ENCODE measurements around the gene POLR3GL. TPM values are rescaled to one million over a fixed set of nuclear protein-coding genes. Genes with fewer than 3 reads are reported as not detected.

The POLR3GL gene
- total RNA-seq, 1 donor from 2014 or later, result 12.2 TPM

- no peak overlapping the region for H3K4me3 ChIP-seq (ENCODE audit: low read depth, low read length)
- TF ChIP-seq, protein P1, sequence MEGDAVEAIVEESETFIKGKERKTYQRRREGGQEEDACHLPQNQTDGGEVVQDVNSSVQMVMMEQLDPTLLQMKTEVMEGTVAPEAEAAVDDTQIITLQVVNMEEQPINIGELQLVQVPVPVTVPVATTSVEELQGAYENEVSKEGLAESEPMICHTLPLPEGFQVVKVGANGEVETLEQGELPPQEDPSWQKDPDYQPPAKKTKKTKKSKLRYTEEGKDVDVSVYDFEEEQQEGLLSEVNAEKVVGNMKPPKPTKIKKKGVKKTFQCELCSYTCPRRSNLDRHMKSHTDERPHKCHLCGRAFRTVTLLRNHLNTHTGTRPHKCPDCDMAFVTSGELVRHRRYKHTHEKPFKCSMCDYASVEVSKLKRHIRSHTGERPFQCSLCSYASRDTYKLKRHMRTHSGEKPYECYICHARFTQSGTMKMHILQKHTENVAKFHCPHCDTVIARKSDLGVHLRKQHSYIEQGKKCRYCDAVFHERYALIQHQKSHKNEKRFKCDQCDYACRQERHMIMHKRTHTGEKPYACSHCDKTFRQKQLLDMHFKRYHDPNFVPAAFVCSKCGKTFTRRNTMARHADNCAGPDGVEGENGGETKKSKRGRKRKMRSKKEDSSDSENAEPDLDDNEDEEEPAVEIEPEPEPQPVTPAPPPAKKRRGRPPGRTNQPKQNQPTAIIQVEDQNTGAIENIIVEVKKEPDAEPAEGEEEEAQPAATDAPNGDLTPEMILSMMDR (IDR thresholded peaks at IDR 0.05; ENCODE audit: insufficient read depth, low read length, poor library complexity, severe bottlenecking), result no peak
- H3K36me3 ChIP-seq (ENCODE audit: control insufficient read depth, insufficient read depth, low read length), result no peaks in the 10 kb centered on the region
- no peaks in the 10 kb centered on the region for H3K27me3 ChIP-seq (ENCODE audit: control insufficient read depth, insufficient read depth, low read length)
- DNase-seq (ENCODE audit: low read depth), result no peak
These were observed 16.9 kb upstream of the POLR3GL start for GRCh38 chr1:145947551-145947950.

GRCh38 chr1:145949219-145949618, 15.3 kb upstream of the POLR3GL start:
- Histone ChIP-seq H3K4me3 (ENCODE audit: low read depth, low read length) (no peak overlapping the region), H3K27me3 (ENCODE audit: control insufficient read depth, insufficient read depth, low read length) (no peaks in the 10 kb centered on the region), H3K36me3 (ENCODE audit: control insufficient read depth, insufficient read depth, low read length) (no peaks in the 10 kb centered on the region)
- TF ChIP-seq, protein P1 (IDR thresholded peaks at IDR 0.05; ENCODE audit: insufficient read depth, low read length, poor library complexity, severe bottlenecking), result no peak
- DNase-seq (ENCODE audit: low read depth), result no peak

GRCh38 chr1:145951526-145951925, 13.0 kb upstream of the POLR3GL start:
- TF ChIP-seq, protein P1 (IDR thresholded peaks at IDR 0.05; ENCODE audit: insufficient read depth, low read length, poor library complexity, severe bottlenecking), result no peak

DNA sequence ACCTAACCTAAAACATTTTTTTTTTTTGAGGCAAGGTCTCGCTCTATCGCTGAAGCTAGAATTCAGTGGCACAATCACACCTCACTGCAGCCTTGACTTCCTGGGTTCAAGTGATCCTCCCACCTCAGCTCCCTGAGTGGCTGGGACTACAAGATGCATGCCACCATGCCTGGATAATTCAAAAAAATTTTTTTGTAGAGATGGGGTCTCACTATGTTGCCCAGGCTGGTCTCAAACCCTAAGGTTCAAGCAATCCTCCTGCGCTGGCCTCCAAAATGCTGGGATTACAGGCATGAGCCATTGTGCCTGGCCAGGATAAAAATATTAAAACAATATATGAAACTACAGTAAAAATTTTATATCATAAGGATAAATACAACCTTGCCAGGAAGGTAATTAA, 11.6 kb upstream of the POLR3GL start:
- DNase-seq (ENCODE audit: low read depth), result no peak
- TF ChIP-seq, protein P1 (IDR thresholded peaks at IDR 0.05; ENCODE audit: insufficient read depth, low read length, poor library complexity, severe bottlenecking), result no peak
- Histone ChIP-seq H3K4me3 (ENCODE audit: low read depth, low read length) (no peak overlapping the region), H3K27me3 (ENCODE audit: control insufficient read depth, insufficient read depth, low read length) (no peaks in the 10 kb centered on the region), H3K36me3 (ENCODE audit: control insufficient read depth, insufficient read depth, low read length) (peaks cover 1% of the 10 kb centered on the region)

More at GRCh38 chr1:145951526-145951925, 13.0 kb upstream of the POLR3GL start:
- no peaks in the 10 kb centered on the region for H3K27me3 ChIP-seq (ENCODE audit: control insufficient read depth, insufficient read depth, low read length)
- no peak overlapping the region for H3K4me3 ChIP-seq (ENCODE audit: low read depth, low read length)
- H3K36me3 ChIP-seq (ENCODE audit: control insufficient read depth, insufficient read depth, low read length), result peaks cover 1% of the 10 kb centered on the region
- no peak for DNase-seq (ENCODE audit: low read depth)

DNA sequence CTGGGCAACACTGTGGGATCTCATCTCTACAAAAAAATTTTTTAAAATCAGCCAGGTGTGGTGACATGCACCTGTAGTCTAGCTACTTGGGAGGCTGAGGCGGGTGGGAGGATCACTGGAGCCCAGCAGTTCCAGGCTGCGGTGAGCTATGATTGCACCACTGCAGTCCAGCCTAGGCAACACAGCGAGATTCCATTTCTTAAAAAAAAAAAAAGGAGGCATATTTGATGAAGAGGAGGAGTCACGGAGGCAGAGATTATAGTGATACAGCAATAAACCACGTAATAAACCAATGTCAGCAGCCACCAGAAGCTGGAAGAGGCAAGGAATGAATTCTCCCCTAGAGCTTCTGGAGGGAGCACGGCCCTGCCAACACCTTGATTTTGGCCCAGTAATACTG, 10.6 kb upstream of the POLR3GL start:
- H3K4me3 ChIP-seq (ENCODE audit: low read depth, low read length), result no peak overlapping the region
- TF ChIP-seq, protein P1 (IDR thresholded peaks at IDR 0.05; ENCODE audit: insufficient read depth, low read length, poor library complexity, severe bottlenecking), result no peak
- peaks cover 1% of the 10 kb centered on the region for H3K36me3 ChIP-seq (ENCODE audit: control insufficient read depth, insufficient read depth, low read length)
- no peaks in the 10 kb centered on the region for H3K27me3 ChIP-seq (ENCODE audit: control insufficient read depth, insufficient read depth, low read length)
- no peak for DNase-seq (ENCODE audit: low read depth)

GRCh38 chr1:145955436-145955835, 9.1 kb upstream of the POLR3GL start:
- TF ChIP-seq, protein P1 (IDR thresholded peaks at IDR 0.05; ENCODE audit: insufficient read depth, low read length, poor library complexity, severe bottlenecking), result no peak
- Histone ChIP-seq H3K36me3 (ENCODE audit: control insufficient read depth, insufficient read depth, low read length) (peaks cover 1% of the 10 kb centered on the region), H3K27me3 (ENCODE audit: control insufficient read depth, insufficient read depth, low read length) (no peaks in the 10 kb centered on the region), H3K4me3 (ENCODE audit: low read depth, low read length) (no peak overlapping the region)
- no peak for DNase-seq (ENCODE audit: low read depth)
